HG03139 (cell line): Measurements from ENCODE around the gene EXOSC7.

Experiments used
- ATAC-seq: cut with Tn5 transposase; IDR thresholded peaks from one replicate; pipeline ENCODE4 v1.9.1; 2021; ENCODE audit not compliant: unreplicated experiment

The EXOSC7 gene

GRCh38 chr3:44992555-44993470 lies 16.8 kb downstream of the EXOSC7 start:
- ATAC-seq, result no peak

GRCh38 chr3:44993471-44994205 lies 17.6 kb downstream of the EXOSC7 start:
- no peak for ATAC-seq

GRCh38 chr3:44995142-44995770 lies 19.2 kb downstream of the EXOSC7 start:
- ATAC-seq, result no peak

GRCh38 chr3:44996556-44996969 lies 20.5 kb downstream of the EXOSC7 start:
- no peak for ATAC-seq

- ATAC-seq, result no peak
These were observed 23.7 kb downstream of the EXOSC7 start for GRCh38 chr3:44999782-45000181.

- ATAC-seq, result no peak
These were observed 24.8 kb downstream of the EXOSC7 start for GRCh38 chr3:45000823-45001222.

- no peak for ATAC-seq
These were observed 25.7 kb downstream of the EXOSC7 start for GRCh38 chr3:45001738-45002137.

- no peak for ATAC-seq
These were observed 26.2 kb downstream of the EXOSC7 start for GRCh38 chr3:45002139-45002660.

- ATAC-seq, result no peak
These were observed 26.7 kb downstream of the EXOSC7 start for GRCh38 chr3:45002720-45003119.

GRCh38 chr3:45003406-45003805 lies 27.4 kb downstream of the EXOSC7 start:
- no peak for ATAC-seq

- ATAC-seq, result no peak
These were observed 27.8 kb downstream of the EXOSC7 start for GRCh38 chr3:45003859-45004258.

- ATAC-seq, result no peak
These were observed 31.0 kb downstream of the EXOSC7 start for GRCh38 chr3:45007091-45007490.

GRCh38 chr3:45008117-45008516 lies 32.1 kb downstream of the EXOSC7 start:
- ATAC-seq, result no peak

GRCh38 chr3:45009868-45010267 lies 33.8 kb downstream of the EXOSC7 start:
- no peak for ATAC-seq

GRCh38 chr3:45010811-45011333 lies 34.8 kb downstream of the EXOSC7 start:
- ATAC-seq, result no peak

GRCh38 chr3:45011756-45012508 lies 35.9 kb downstream of the EXOSC7 start:
- no peak for ATAC-seq

- no peak for ATAC-seq
These were observed 36.5 kb downstream of the EXOSC7 start for GRCh38 chr3:45012577-45012976.

- no peak for ATAC-seq
These were observed 40.9 kb downstream of the EXOSC7 start for GRCh38 chr3:45016916-45017315.

- no peak for ATAC-seq
These were observed 41.8 kb downstream of the EXOSC7 start for GRCh38 chr3:45017821-45018220.

- no peak for ATAC-seq
These were observed 44.5 kb downstream of the EXOSC7 start for GRCh38 chr3:45020534-45020933.
